Measurements from ENCODE around the gene HELLS.

GRCh38 chr10:94608559-94608958 lies 63.0 kb downstream of the HELLS start:
- TF ChIP-seq CTCF (IDR thresholded peaks at IDR 0.05), result no peak
- TF ChIP-seq ZFX (IDR thresholded peaks at IDR 0.05; ENCODE audit: borderline replicate concordance), result no peak
